ENCODE measurements around the gene ADARB2. TPM values are rescaled to one million over a fixed set of nuclear protein-coding genes. Genes with fewer than 3 reads are reported as not detected.

Gene ADARB2
- polyA plus RNA-seq, 1 of the 3 experiments (the other 2 are of a cell fraction) = not detected

GRCh38 chr10:1366322-1366691 is 371.0 kb downstream of the ADARB2 start:
- Histone ChIP-seq H3K4me2 (no peak overlapping the region), H3K79me2 (ENCODE audit: insufficient read depth) (no peaks in the 10 kb centered on the region), H4K20me1 (ENCODE audit: insufficient read depth) (no peaks in the 10 kb centered on the region), H3K27me3 (ENCODE audit: insufficient read depth) (no peaks in the 10 kb centered on the region), H3K9ac (no peak overlapping the region), H3K9me2 (no peaks in the 10 kb centered on the region), H2AFZ (ENCODE audit: low read depth) (no peak overlapping the region), H3K4me1 (ENCODE audit: control insufficient read depth in 1 of 2, insufficient read depth in 2 of 2, low read depth in 1 of 2, low read length in 1 of 2) (peaks cover 0 to 17% of the 10 kb centered on the region in 2 experiments; a peak in 1 of 4 replicates), H3K27ac (ENCODE audit: low read depth in 2 of 2, low read length in 1 of 2) (no peak overlapping the region), H3K36me3 (replicated peaks in 1 of 2; ENCODE audit: control insufficient read depth in 1 of 2, insufficient read depth in 2 of 2, low read length in 1 of 2) (no peaks in the 10 kb centered on the region), H3K9me3 (no peaks in the 10 kb centered on the region), H3F3A (replicated peaks; ENCODE audit: insufficient read depth) (no peaks in the 10 kb centered on the region), H3K4me3 (ENCODE audit: low read depth in 2 of 2, low read length in 1 of 2) (no peak overlapping the region)
- WGBS (ENCODE audit: low lambda C conversion rate) = 27% methylated on average over 6 of the region's 6 CpGs
- peak; percentile 14 for DNase-seq
- ChIA-PET POLR2A (no interaction called here), CTCF (interaction anchor here (1.2 kb wide), 1 partner anchor 27 kb away, joined by 3 read pairs; no protein-coding TSS in a partner anchor)
- TF ChIP-seq GATA2 (CRISPR knock-in tag; IDR thresholded peaks at IDR 0.05) (no peak), JUND (IDR thresholded peaks at IDR 0.05) (no peak), MEF2A (IDR thresholded peaks at IDR 0.05; ENCODE audit: borderline replicate concordance, low read depth) (no peak), RXRA (IDR thresholded peaks at IDR 0.05; ENCODE audit: borderline replicate concordance, low read depth) (no peak), FOSL2 (IDR thresholded peaks at IDR 0.05; ENCODE audit: borderline replicate concordance, low read depth) (no peak)
- TF ChIP-seq, protein P1, sequence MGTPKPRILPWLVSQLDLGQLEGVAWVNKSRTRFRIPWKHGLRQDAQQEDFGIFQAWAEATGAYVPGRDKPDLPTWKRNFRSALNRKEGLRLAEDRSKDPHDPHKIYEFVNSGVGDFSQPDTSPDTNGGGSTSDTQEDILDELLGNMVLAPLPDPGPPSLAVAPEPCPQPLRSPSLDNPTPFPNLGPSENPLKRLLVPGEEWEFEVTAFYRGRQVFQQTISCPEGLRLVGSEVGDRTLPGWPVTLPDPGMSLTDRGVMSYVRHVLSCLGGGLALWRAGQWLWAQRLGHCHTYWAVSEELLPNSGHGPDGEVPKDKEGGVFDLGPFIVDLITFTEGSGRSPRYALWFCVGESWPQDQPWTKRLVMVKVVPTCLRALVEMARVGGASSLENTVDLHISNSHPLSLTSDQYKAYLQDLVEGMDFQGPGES (IDR thresholded peaks at IDR 0.05; ENCODE audit: low read depth, low read length) = no peak

DNA sequence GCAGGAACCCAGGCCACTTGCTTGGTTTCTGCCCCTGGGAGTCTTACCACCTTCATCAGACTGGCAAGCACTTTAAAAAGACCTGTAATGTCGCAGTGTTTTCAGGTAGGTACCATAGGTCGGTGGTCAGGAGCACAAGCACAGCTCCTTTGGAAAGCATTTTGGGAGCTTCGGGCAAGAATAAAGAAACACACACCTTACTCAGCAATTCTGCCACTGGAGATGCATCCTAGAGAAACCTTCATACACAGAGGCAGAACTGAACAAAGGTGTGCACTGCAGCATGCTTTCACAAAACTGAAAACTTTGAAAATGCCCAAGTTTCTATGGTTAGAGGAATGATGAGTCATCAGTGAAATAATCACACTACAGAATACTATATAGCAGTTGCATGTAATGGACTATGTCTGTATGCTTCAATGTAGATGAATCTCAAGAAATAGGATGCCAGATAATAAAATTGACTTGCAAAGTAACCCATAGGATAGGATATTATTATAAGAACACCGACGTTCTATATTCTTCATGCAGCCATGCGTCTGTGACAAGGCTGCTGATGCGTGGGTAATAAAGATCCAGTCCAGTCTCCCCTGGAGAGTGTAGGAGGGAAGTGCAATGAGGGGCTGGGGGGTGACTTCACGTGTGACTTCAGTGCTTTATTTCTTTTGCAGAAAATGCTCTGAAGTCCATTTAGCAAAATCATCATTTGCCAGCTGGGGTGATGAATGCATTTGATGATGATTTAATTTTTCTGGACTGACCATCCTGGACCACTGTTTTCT is 371.6 kb downstream of the ADARB2 start:
- H3K9me2 ChIP-seq = no peaks in the 10 kb centered on the region
- H3K9ac ChIP-seq = no peak overlapping the region
- no peaks in the 10 kb centered on the region for H3K79me2 ChIP-seq (ENCODE audit: insufficient read depth)
- H4K20me1 ChIP-seq (ENCODE audit: insufficient read depth) = no peaks in the 10 kb centered on the region
- H3K4me3 ChIP-seq (ENCODE audit: low read depth in 2 of 2, low read length in 1 of 2) = no peak overlapping the region
- H3F3A ChIP-seq (replicated peaks; ENCODE audit: insufficient read depth) = no peaks in the 10 kb centered on the region
- H3K27me3 ChIP-seq (ENCODE audit: insufficient read depth) = no peaks in the 10 kb centered on the region
- WGBS (ENCODE audit: low lambda C conversion rate) = 40% methylated on average over 8 of the region's 8 CpGs
- no peak overlapping the region for H2AFZ ChIP-seq (ENCODE audit: low read depth)
- ChIA-PET CTCF (interaction anchor here (1.2 kb wide), 1 partner anchor 28 kb away, joined by 3 read pairs; no protein-coding TSS in a partner anchor), POLR2A (no interaction called here)
- no peak overlapping the region for H3K27ac ChIP-seq (ENCODE audit: low read depth in 2 of 2, low read length in 1 of 2)
- H3K36me3 ChIP-seq (replicated peaks in 1 of 2; ENCODE audit: control insufficient read depth in 1 of 2, insufficient read depth in 2 of 2, low read length in 1 of 2) = no peaks in the 10 kb centered on the region
- no peaks in the 10 kb centered on the region for H3K9me3 ChIP-seq
- H3K4me1 ChIP-seq (ENCODE audit: control insufficient read depth in 1 of 2, insufficient read depth in 2 of 2, low read depth in 1 of 2, low read length in 1 of 2) = peaks cover 0 to 20% of the 10 kb centered on the region in 2 experiments; a peak in 1 of 4 replicates
- DNase-seq = peak; percentile 6
- H3K4me2 ChIP-seq = no peak overlapping the region
- TF ChIP-seq, protein P2, sequence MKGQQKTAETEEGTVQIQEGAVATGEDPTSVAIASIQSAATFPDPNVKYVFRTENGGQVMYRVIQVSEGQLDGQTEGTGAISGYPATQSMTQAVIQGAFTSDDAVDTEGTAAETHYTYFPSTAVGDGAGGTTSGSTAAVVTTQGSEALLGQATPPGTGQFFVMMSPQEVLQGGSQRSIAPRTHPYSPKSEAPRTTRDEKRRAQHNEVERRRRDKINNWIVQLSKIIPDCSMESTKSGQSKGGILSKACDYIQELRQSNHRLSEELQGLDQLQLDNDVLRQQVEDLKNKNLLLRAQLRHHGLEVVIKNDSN (IDR thresholded peaks at IDR 0.05; ENCODE audit: borderline replicate concordance, low read depth) = no peak
- TF ChIP-seq FOXJ3 (CRISPR knock-in tag; IDR thresholded peaks at IDR 0.05) (no peak), ELF1 (IDR thresholded peaks at IDR 0.05) (no peak), PBX3 (IDR thresholded peaks at IDR 0.05) (no peak), CHD2 (IDR thresholded peaks at IDR 0.05; ENCODE audit: low read length, partially characterized antibody) (no peak), FOSL2 (IDR thresholded peaks at IDR 0.05; ENCODE audit: borderline replicate concordance, low read depth) (no peak), MXI1 (IDR thresholded peaks at IDR 0.05; ENCODE audit: low read depth, low read length) (no peak), EP300 (IDR thresholded peaks at IDR 0.05; ENCODE audit: borderline replicate concordance in 1 of 2, low read depth in 1 of 2, low read length in 1 of 2) (no peak), GATA2 (CRISPR knock-in tag; IDR thresholded peaks at IDR 0.05) (no peak), RFX5 (IDR thresholded peaks at IDR 0.05; ENCODE audit: low read length) (no peak), NRF1 (IDR thresholded peaks at IDR 0.05; ENCODE audit: low read depth, low read length) (no peak), JUND (IDR thresholded peaks at IDR 0.05) (no peak)
- TF ChIP-seq, protein P3, sequence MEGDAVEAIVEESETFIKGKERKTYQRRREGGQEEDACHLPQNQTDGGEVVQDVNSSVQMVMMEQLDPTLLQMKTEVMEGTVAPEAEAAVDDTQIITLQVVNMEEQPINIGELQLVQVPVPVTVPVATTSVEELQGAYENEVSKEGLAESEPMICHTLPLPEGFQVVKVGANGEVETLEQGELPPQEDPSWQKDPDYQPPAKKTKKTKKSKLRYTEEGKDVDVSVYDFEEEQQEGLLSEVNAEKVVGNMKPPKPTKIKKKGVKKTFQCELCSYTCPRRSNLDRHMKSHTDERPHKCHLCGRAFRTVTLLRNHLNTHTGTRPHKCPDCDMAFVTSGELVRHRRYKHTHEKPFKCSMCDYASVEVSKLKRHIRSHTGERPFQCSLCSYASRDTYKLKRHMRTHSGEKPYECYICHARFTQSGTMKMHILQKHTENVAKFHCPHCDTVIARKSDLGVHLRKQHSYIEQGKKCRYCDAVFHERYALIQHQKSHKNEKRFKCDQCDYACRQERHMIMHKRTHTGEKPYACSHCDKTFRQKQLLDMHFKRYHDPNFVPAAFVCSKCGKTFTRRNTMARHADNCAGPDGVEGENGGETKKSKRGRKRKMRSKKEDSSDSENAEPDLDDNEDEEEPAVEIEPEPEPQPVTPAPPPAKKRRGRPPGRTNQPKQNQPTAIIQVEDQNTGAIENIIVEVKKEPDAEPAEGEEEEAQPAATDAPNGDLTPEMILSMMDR (IDR thresholded peaks at IDR 0.05) = no peak
- TF ChIP-seq, protein P1 (IDR thresholded peaks at IDR 0.05; ENCODE audit: low read depth, low read length) = no peak
- TF ChIP-seq, protein P4, sequence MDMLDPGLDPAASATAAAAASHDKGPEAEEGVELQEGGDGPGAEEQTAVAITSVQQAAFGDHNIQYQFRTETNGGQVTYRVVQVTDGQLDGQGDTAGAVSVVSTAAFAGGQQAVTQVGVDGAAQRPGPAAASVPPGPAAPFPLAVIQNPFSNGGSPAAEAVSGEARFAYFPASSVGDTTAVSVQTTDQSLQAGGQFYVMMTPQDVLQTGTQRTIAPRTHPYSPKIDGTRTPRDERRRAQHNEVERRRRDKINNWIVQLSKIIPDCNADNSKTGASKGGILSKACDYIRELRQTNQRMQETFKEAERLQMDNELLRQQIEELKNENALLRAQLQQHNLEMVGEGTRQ (IDR thresholded peaks at IDR 0.05; ENCODE audit: borderline replicate concordance, low read depth, low read length) = no peak
